ENCODE results near the gene HAUS1.
"Not testable (repeated sequence)": the region's sequence is repeated elsewhere in the genome, so short reads cannot be mapped to it uniquely, and the experiment has no call there.

- TF ChIP-seq POLR2A, SPI1, POLR2AphosphoS5 (IDR thresholded peaks at IDR 0.05; ENCODE audit: low read depth, low read length): not testable (repeated sequence)
Observed at GRCh38 chr18:46088501-46088900, 15.7 kb upstream of the HAUS1 start.

Data from GM12891 (cell line).